HepG2 (cell line): ENCODE data around the gene CYP2A6. TPM values are rescaled to one million over a fixed set of nuclear protein-coding genes. Genes with fewer than 3 reads are reported as not detected.
"Not testable (repeated sequence)": the region's sequence is repeated elsewhere in the genome, so short reads cannot be mapped to it uniquely, and the experiment has no call there.

Experiments
- ATAC-seq: fragments of 200-7000 bp; cut with Tn5 transposase; 3 replicates; pipeline ENCODE4 v1.9.1; 2020; ENCODE audit warnings: mild to moderate bottlenecking, moderate library complexity
- BruUV-seq: library from RNA; stranded (reverse); fragments of 400-500 nt; replicated peaks from 2 replicates; lab custom pipeline; 2021; lab: Mats Ljungman, UMichigan
- CTCF ChIA-PET: fragments of 300-600 bp; formaldehyde crosslinking; extraction: SDS; loops from one replicate; lab custom pipeline; 2021; ENCODE audit warnings: low total read pairs, inconsistent platforms, low intra/inter-chr PET ratio; lab: Yijun Ruan, JAX
- POLR2A ChIA-PET: fragments of 350-600 bp; sonication (Branson Sonifier 250); formaldehyde crosslinking; loops from one replicate; lab custom pipeline; 2020; ENCODE audit warnings: antibody characterized with exemption, inconsistent platforms; lab: Yijun Ruan, JAX
- DNase-seq: peaks from one replicate; pipeline ENCODE4 v3.0.0-alpha.2; 2015; ENCODE audit warnings: low spot score
- FAIRE-seq: peaks from 3 replicates; lab custom pipeline; 2011; peaks lifted over from hg19 to GRCh38; lab: Jason Lieb, UNC
- H2AFZ ChIP-seq: one replicate; pipeline ENCODE4 v1.6.1; 2011; ENCODE audit warnings: low read length, inconsistent platforms
- H3K27ac ChIP-seq: fragments of 300-600 bp; 3 replicates; pipeline ENCODE4 v1.8.0; 2011; ENCODE audit warnings: mixed run types, mild to moderate bottlenecking, mixed read lengths, low read length, inconsistent platforms; ENCODE audit not compliant: insufficient read depth; ENCODE audit errors: extremely low read length
- H3K27me3 ChIP-seq, 2 experiments: fragments of 200-600 bp in 1 of 2; 2 replicates in 1 of 2; 3 replicates in 1 of 2; pipeline versions ENCODE4 v1.6.0 to v1.8.0; 2011; ENCODE audit warnings: low read length in 2 of 2, mild to moderate bottlenecking in 2 of 2, moderate library complexity in 2 of 2, inconsistent platforms in 1 of 2; ENCODE audit not compliant: insufficient read depth in 2 of 2, control insufficient read depth in 1 of 2
- H3K36me3 ChIP-seq, 2 experiments: fragments of 200-600 bp in 1 of 2; replicated peaks in 1 of 2; 2 replicates in 1 of 2; 3 replicates in 1 of 2; pipeline versions ENCODE4 v1.5.1 to v1.8.0; 2011; ENCODE audit warnings: low read length in 2 of 2, inconsistent platforms in 1 of 2; ENCODE audit not compliant: insufficient read depth in 2 of 2, control insufficient read depth in 1 of 2
- H3K4me1 ChIP-seq: 2 replicates; pipeline ENCODE4 v1.5.1; 2012; ENCODE audit warnings: low read length, inconsistent platforms; ENCODE audit not compliant: insufficient read depth
- H3K4me2 ChIP-seq: 2 replicates; pipeline ENCODE4 v1.6.0; 2011; ENCODE audit warnings: low read depth, low read length, inconsistent platforms
- H3K4me3 ChIP-seq, 3 experiments: fragments of 200-600 bp in 1 of 3; sonication (generic), shearing (Covaris generic) in 1 of 3; replicated peaks in 1 of 3; 2 replicates each; pipeline ENCODE4 v1.5.1; 2011 to 2016; ENCODE audit warnings: low read length in 3 of 3, inconsistent platforms in 2 of 3, low read depth in 2 of 3, mild to moderate bottlenecking in 2 of 3, control low read depth in 1 of 3, mixed read lengths in 1 of 3; ENCODE audit not compliant: insufficient read depth in 1 of 3
- H3K79me2 ChIP-seq: one replicate; pipeline ENCODE4 v1.6.1; 2011; ENCODE audit warnings: low read length, inconsistent platforms; ENCODE audit not compliant: insufficient read depth
- H3K9ac ChIP-seq: 2 replicates; pipeline ENCODE4 v1.6.0; 2011; ENCODE audit warnings: mild to moderate bottlenecking, low read depth, low read length, inconsistent platforms; ENCODE audit not compliant: insufficient read depth
- H3K9me3 ChIP-seq: 2 replicates; pipeline ENCODE4 v1.5.1; 2012; ENCODE audit warnings: mild to moderate bottlenecking, low read length
- H4K20me1 ChIP-seq: 2 replicates; pipeline ENCODE4 v1.6.0; 2011; ENCODE audit warnings: inconsistent platforms, mild to moderate bottlenecking, low read length, moderate library complexity; ENCODE audit not compliant: insufficient read depth
- SMC3 ChIP-seq: IDR thresholded peaks from 2 replicates; pipeline ENCODE4 v1.6.1; 2011; ENCODE audit warnings: low read length, improper control_type of control experiment
- STAG1 ChIP-seq: sonication (generic); formaldehyde crosslinking; IDR thresholded peaks from 2 replicates; pipeline ENCODE4 v1.4.0; 2020; ENCODE audit warnings: missing genetic modification reagents
- WGBS: methylation state at CpG from one replicate; pipeline ENCODE4 v1.1.6; 2017; ENCODE audit warnings: low lambda C conversion rate; 5-methylcytosine and 5-hydroxymethylcytosine counted together
- in situ Hi-C: cut with HindIII; loops from 2 replicates; pipeline ENCODE4 v1.10.0; 2017; ENCODE audit warnings: low pct_unique_long_range_greater_than_20kb; ENCODE audit not compliant: extremely low pct_ligation_motif_present
- intact Hi-C: fragments of 100-400 bp; cut with micrococcal nuclease; formaldehyde crosslinking; loops from one replicate; pipeline ENCODE4 v1.10.0; 2022; ENCODE audit not compliant: unreplicated experiment
- polyA plus RNA-seq, 8 experiments: library from polyadenylated mRNA; depleted of rRNA in 3 of 8; stranded (reverse) in 7 of 8; unstranded in 1 of 8; fragments of >200 nt; fragmentation: Illumina TruSeq in 4 of 8; extraction: Trizol in 4 of 8; gene quantifications; 2 replicates each; pipeline versions ENCODE4 v1.2.1 to v1.2.3, GENCODE V29; 2011 to 2016; ENCODE audit warnings: low read depth in 4 of 8, missing spikeins in 1 of 8, mixed read lengths in 1 of 8; ENCODE audit not compliant: insufficient read depth in 1 of 8
- total RNA-seq, 5 experiments: library from RNA; depleted of rRNA; stranded (reverse); fragments of >200 nt; fragmentation: Illumina TruSeq; extraction: Trizol; gene quantifications; 2 replicates each; pipeline ENCODE4 v1.2.3, GENCODE V29; 2016; ENCODE audit warnings: low read depth in 1 of 5
- TF ChIP-seq, protein P1 (sequence below): sonication (generic); formaldehyde crosslinking; IDR thresholded peaks from 2 replicates; pipeline ENCODE4 v1.5.0; 2020; ENCODE audit warnings: mild to moderate bottlenecking, missing genetic modification reagents, moderate library complexity

Gene CYP2A6
- total and polyA plus RNA-seq, 2 of the 13 experiments (the other 11 are each of a cell fraction or from before 2014, with no cell fraction given), result not detected

DNA sequence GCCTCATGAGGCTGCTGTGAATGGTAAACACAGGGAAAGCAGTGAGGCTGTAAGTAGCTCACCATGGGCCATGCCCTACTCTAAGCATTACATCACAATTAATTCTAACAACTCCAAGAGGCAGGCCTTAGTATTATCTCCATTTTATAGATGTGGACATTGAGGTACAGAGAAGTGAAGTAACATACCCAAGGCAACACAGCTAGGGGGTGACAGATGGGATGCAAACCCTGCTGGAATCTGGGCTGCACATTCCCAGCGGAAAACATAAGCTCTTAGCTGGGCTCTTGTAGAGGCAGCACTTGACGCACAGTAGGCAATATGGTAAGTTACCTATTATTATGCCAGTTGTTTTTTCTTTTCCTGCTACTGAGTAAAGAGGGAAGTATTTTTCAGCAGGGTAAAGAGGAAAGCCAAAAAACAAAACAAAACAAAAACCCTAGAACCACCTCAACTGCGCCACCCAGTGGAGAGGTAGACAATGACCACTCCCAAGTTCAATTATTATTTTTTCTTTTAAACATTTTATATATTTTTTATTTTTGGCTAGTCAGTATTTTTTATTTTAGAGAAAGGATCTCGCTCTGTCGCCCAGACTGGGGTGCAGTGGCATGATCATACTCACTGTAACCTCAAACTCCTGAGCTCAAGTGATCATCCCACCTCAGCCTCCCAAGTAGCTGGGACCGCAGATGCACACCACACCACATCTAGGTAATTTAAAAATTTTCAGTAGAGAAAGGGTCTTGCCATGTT, 30.6 kb downstream of the CYP2A6 start:
- in situ Hi-C loops, result loop anchor here (10.0 kb wide), 1 partner anchor 315 kb away; no protein-coding TSS in a partner anchor
- H3K79me2 ChIP-seq, H4K20me1 ChIP-seq, H3K36me3 ChIP-seq, POLR2A ChIA-PET, ATAC-seq, BruUV-seq, H3K4me3 ChIP-seq, H3K9ac ChIP-seq, DNase-seq, H3K27me3 ChIP-seq, H2AFZ ChIP-seq, intact Hi-C loops, H3K4me2 ChIP-seq, H3K9me3 ChIP-seq, H3K27ac ChIP-seq: not testable (repeated sequence)
- CTCF ChIA-PET, result interaction anchor here (1.6 kb wide), 1 partner anchor 157 kb away, joined by 8 read pairs; no protein-coding TSS in a partner anchor
- 47% methylated on average over 6 of the region's 6 CpGs for WGBS
- FAIRE-seq, result peak; percentile 56
- TF ChIP-seq STAG1 (CRISPR knock-in tag), result peak; percentile 40; the same call in 1 of the 2 replicates
- TF ChIP-seq, protein P1, sequence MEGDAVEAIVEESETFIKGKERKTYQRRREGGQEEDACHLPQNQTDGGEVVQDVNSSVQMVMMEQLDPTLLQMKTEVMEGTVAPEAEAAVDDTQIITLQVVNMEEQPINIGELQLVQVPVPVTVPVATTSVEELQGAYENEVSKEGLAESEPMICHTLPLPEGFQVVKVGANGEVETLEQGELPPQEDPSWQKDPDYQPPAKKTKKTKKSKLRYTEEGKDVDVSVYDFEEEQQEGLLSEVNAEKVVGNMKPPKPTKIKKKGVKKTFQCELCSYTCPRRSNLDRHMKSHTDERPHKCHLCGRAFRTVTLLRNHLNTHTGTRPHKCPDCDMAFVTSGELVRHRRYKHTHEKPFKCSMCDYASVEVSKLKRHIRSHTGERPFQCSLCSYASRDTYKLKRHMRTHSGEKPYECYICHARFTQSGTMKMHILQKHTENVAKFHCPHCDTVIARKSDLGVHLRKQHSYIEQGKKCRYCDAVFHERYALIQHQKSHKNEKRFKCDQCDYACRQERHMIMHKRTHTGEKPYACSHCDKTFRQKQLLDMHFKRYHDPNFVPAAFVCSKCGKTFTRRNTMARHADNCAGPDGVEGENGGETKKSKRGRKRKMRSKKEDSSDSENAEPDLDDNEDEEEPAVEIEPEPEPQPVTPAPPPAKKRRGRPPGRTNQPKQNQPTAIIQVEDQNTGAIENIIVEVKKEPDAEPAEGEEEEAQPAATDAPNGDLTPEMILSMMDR, result peak; percentile 49
- TF ChIP-seq SMC3, result peak; percentile 38; the same call in 1 of the 2 replicates
- peaks cover 28% of the 10 kb centered on the region for H3K4me1 ChIP-seq
